A549 (cell line): Measurements from ENCODE around the gene SMIM45.
A peak's percentile ranks its signal among the peaks of the same experiment; 100 is the strongest.

Experiments used
- ATAC-seq, 2 experiments: fragments of 200-7000 bp in 1 of 2; fragments of >200 bp in 1 of 2; cut with Nextera tagmentation in 1 of 2; cut with Tn5 transposase in 1 of 2; 3 replicates each; pipeline versions ENCODE4 v1.8.0 to v1.9.1; 2018 to 2020; ENCODE audit warnings: mild to moderate bottlenecking in 1 of 2, moderate library complexity in 1 of 2
- CTCF ChIA-PET: fragments of 300-600 bp; sonication (Branson Sonifier 250); formaldehyde crosslinking; extraction: SDS; loops from one replicate; lab custom pipeline; 2021; ENCODE audit warnings: antibody characterized with exemption, inconsistent platforms; lab: Yijun Ruan, JAX
- POLR2A ChIA-PET: fragments of 350-600 bp; formaldehyde crosslinking; extraction: SDS; loops from one replicate; lab custom pipeline; 2021; ENCODE audit warnings: antibody characterized with exemption, inconsistent platforms; lab: Yijun Ruan, JAX
- DNase-seq, 2 experiments: peaks; one replicate each; pipeline versions ENCODE4 v3.0.0 to v3.0.0-alpha.2; 2011 to 2016; ENCODE audit warnings: low read depth in 1 of 2, low spot score in 1 of 2
- FAIRE-seq: peaks from 2 replicates; lab custom pipeline; 2011; peaks lifted over from hg19 to GRCh38; lab: Jason Lieb, UNC
- H3K27ac ChIP-seq, 2 experiments: fragments of >200 bp; sonication (Bioruptor Twin); formaldehyde crosslinking; 3 replicates each; pipeline ENCODE4 v1.5.1; 2016 to 2017
- H3K4me1 ChIP-seq: fragments of >200 bp; sonication (Bioruptor Twin); formaldehyde crosslinking; 3 replicates; pipeline ENCODE4 v1.6.1; 2016
- H3K4me2 ChIP-seq: fragments of >200 bp; sonication (Bioruptor Twin); formaldehyde crosslinking; 3 replicates; pipeline ENCODE4 v1.6.1; 2016
- H3K4me3 ChIP-seq: fragments of >200 bp; sonication (Bioruptor Twin); formaldehyde crosslinking; 3 replicates; pipeline ENCODE4 v1.5.1; 2016
- H3K9me3 ChIP-seq: fragments of >200 bp; sonication (Bioruptor Twin); formaldehyde crosslinking; 3 replicates; pipeline ENCODE4 v1.6.1; 2016
- CEBPB ChIP-seq, 2 experiments: fragments of >200 bp in 1 of 2; sonication (Bioruptor Twin) in 1 of 2; formaldehyde crosslinking in 1 of 2; IDR thresholded peaks; 2 replicates each; pipeline ENCODE4 v1.6.1; 2012 to 2016
- CHD4 ChIP-seq: fragments of 200-600 bp; sonication (generic); IDR thresholded peaks from 2 replicates; pipeline ENCODE4 v1.6.1; 2016; ENCODE audit warnings: antibody characterized with exemption, mild to moderate bottlenecking, borderline replicate concordance
- FOSB ChIP-seq: fragments of 250-450 bp; sonication (Bioruptor Pico); IDR thresholded peaks from 2 replicates; pipeline ENCODE4 v1.5.0; 2020; ENCODE audit warnings: mild to moderate bottlenecking, moderate library complexity
- FOXS1 ChIP-seq: fragments of 250-450 bp; sonication (Bioruptor Pico); IDR thresholded peaks from 2 replicates; pipeline ENCODE4 v1.5.0; 2020; ENCODE audit warnings: mild to moderate bottlenecking, moderate library complexity
- HDAC2 ChIP-seq: fragments of 200-600 bp; sonication (generic); IDR thresholded peaks from 2 replicates; pipeline ENCODE4 v1.6.1; 2016
- HEYL ChIP-seq: fragments of 250-450 bp; sonication (Bioruptor Pico); IDR thresholded peaks from 2 replicates; pipeline ENCODE4 v1.8.0; 2021; ENCODE audit warnings: mild to moderate bottlenecking, moderate library complexity
- HOXB13 ChIP-seq: fragments of 250-450 bp; sonication (Bioruptor Pico); IDR thresholded peaks from 2 replicates; pipeline ENCODE4 v1.5.0; 2020; ENCODE audit warnings: low read depth, mild to moderate bottlenecking, moderate library complexity
- HOXB5 ChIP-seq: fragments of 250-450 bp; sonication (Bioruptor Pico); IDR thresholded peaks from 2 replicates; pipeline ENCODE4 v1.5.0; 2020; ENCODE audit warnings: mild to moderate bottlenecking, moderate library complexity
- JUN ChIP-seq, 2 experiments: fragments of >200 bp; sonication (Bioruptor Twin); formaldehyde crosslinking; IDR thresholded peaks; 2 replicates in 1 of 2; 3 replicates in 1 of 2; pipeline ENCODE4 v1.6.1; 2016 to 2017
- KDM1A ChIP-seq: fragments of 200-600 bp; sonication (generic); IDR thresholded peaks from 2 replicates; pipeline ENCODE4 v1.6.1; 2016; ENCODE audit warnings: low read depth, mild to moderate bottlenecking
- KDM5A ChIP-seq: fragments of 200-600 bp; sonication (generic); IDR thresholded peaks from 2 replicates; pipeline ENCODE4 v1.6.1; 2016; ENCODE audit warnings: antibody characterized with exemption, mild to moderate bottlenecking
- MAZ ChIP-seq: fragments of 150-350 bp; IDR thresholded peaks from 2 replicates; pipeline ENCODE4 v1.6.1; 2014; ENCODE audit warnings: antibody characterized with exemption, low read depth, low read length, borderline replicate concordance
- MYC ChIP-seq: IDR thresholded peaks from 2 replicates; pipeline ENCODE4 v1.6.1; 2012; ENCODE audit warnings: mild to moderate bottlenecking, inconsistent platforms, low read length, improper control_type of control experiment, borderline replicate concordance
- PHF8 ChIP-seq: fragments of 200-600 bp; sonication (generic); IDR thresholded peaks from 2 replicates; pipeline ENCODE4 v1.6.1; 2016; ENCODE audit warnings: low read depth, mild to moderate bottlenecking, antibody characterized with exemption, moderate library complexity, borderline replicate concordance
- RARB ChIP-seq: fragments of 250-450 bp; sonication (Bioruptor Pico); IDR thresholded peaks from 2 replicates; pipeline ENCODE4 v1.8.0; 2021; ENCODE audit warnings: mild to moderate bottlenecking, moderate library complexity
- RFX5 ChIP-seq: fragments of 450-650 bp; IDR thresholded peaks from 2 replicates; pipeline ENCODE4 v1.7.1; 2014; ENCODE audit warnings: antibody characterized with exemption, mild to moderate bottlenecking, moderate library complexity
- SMC3 ChIP-seq: fragments of >200 bp; sonication (Bioruptor Twin); formaldehyde crosslinking; IDR thresholded peaks from 3 replicates; pipeline ENCODE4 v1.6.1; 2018; ENCODE audit warnings: inconsistent platforms
- ZC3H11A ChIP-seq: fragments of 450-650 bp; IDR thresholded peaks from 2 replicates; pipeline ENCODE4 v1.6.1; 2014; ENCODE audit warnings: antibody characterized with exemption, mild to moderate bottlenecking
- ZSCAN20 ChIP-seq: fragments of 250-450 bp; sonication (Bioruptor Pico); IDR thresholded peaks from 2 replicates; pipeline ENCODE4 v1.8.0; 2022; ENCODE audit warnings: mild to moderate bottlenecking, moderate library complexity
- WGBS: methylation state at CpG from one replicate; pipeline ENCODE4 v1.1.6; 2017; ENCODE audit errors: missing lambda C conversion rate; 5-methylcytosine and 5-hydroxymethylcytosine counted together
- TF ChIP-seq, protein P1 (sequence below): IDR thresholded peaks from 2 replicates; pipeline ENCODE4 v1.6.1; 2012
- TF ChIP-seq, protein P2 (sequence below): fragments of 150-350 bp; IDR thresholded peaks from 2 replicates; pipeline ENCODE4 v1.6.1; 2014; ENCODE audit warnings: low read depth, mild to moderate bottlenecking, low read length

Gene SMIM45

DNA sequence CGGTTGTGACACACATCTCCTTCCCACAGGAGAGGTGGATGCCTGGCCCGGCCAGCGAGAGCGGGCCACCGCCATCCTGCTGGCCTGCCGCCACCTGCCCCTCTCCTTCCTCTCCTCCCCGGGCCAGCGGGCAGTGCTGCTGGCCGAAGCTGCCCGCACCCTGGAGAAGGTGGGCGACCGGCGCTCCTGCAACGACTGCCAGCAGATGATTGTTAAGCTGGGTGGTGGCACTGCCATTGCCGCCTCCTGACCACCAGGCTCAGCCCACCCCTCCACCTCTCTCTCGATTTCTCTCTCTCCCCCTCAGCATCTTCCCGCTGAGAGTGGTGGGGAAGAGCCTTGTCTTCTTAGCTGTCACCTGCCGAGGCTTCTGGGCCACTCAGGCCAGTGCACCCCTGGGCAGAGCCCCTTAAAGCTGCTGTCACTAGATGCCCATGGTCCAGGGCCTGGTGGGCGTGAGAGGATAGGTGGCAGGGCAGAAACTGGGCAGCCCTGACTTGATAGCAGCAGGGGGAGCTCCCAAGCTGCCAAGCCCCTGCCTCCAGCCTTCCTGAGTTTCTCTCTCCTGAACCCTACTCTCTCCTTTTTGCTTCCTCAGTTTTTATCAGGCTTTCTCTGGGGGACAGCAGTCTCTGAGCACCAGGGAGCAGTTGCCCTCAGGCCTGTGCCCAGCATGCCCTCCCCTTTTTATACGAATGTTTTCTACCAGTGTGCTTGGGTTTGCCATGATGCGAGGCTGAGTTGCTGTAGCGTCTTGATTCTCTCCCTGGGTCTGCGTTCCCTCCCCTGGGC, 46.3 kb upstream of the SMIM45 start:
- ATAC-seq (peak in 1 of 2 experiments; percentile 10; a peak in 2 of 6 replicates), FAIRE-seq (no peak), DNase-seq (no peak)
- WGBS: 87% methylated on average over 13 of the region's 23 CpGs
- POLR2A ChIA-PET: no interaction called here
- no peak overlapping the region for H3K4me2 ChIP-seq
- H3K4me3 ChIP-seq: no peak overlapping the region
- H3K4me1 ChIP-seq: no peaks in the 10 kb centered on the region
- no peak overlapping the region for H3K27ac ChIP-seq
- TF ChIP-seq HEYL (no peak), HDAC2 (no peak), HOXB13 (CRISPR knock-in tag) (no peak), PHF8 (no peak), SMC3 (no peak), ZC3H11A (no peak), RFX5 (no peak), KDM1A (no peak), KDM5A (no peak), RARB (CRISPR knock-in tag) (no peak)
- TF ChIP-seq, protein P1, sequence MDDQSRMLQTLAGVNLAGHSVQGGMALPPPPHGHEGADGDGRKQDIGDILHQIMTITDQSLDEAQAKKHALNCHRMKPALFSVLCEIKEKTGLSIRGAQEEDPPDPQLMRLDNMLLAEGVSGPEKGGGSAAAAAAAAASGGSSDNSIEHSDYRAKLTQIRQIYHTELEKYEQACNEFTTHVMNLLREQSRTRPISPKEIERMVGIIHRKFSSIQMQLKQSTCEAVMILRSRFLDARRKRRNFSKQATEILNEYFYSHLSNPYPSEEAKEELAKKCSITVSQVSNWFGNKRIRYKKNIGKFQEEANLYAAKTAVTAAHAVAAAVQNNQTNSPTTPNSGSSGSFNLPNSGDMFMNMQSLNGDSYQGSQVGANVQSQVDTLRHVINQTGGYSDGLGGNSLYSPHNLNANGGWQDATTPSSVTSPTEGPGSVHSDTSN: no peak
- TF ChIP-seq, all 56 proteins: peak for 0
- CTCF ChIA-PET: interaction anchor here (1.2 kb wide), 1 partner anchor 209 kb away, joined by 3 read pairs; no protein-coding TSS in a partner anchor
- no peaks in the 10 kb centered on the region for H3K9me3 ChIP-seq

DNA sequence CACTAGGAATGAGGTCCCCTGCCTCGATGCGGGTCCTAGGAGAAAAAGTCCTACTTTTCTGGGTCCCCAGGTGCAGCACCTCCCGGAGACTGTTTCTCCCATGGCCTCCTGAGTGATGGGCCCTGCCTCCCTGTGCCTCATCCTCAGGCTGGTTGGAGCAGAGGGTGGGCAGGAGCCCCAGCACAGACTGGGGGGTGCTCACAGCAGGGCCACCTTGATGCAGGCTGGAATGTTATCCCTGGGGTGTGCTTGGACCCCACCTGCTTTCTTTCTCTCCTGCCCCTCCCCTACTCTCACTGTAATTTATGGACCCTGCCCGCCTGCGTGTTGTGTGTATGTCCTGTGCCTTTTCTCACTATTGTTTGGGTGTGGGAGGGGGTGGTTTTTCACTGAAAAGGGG, 45.1 kb upstream of the SMIM45 start:
- TF ChIP-seq MAZ: no peak
- TF ChIP-seq ZSCAN20: no peak
- TF ChIP-seq, all 56 proteins: peak for 0
- WGBS: 95% methylated on average over 4 of the region's 5 CpGs
- POLR2A ChIA-PET: no interaction called here
- Histone ChIP-seq H3K4me2 (no peak overlapping the region), H3K4me3 (no peak overlapping the region), H3K4me1 (no peaks in the 10 kb centered on the region), H3K9me3 (no peaks in the 10 kb centered on the region), H3K27ac (no peak overlapping the region)
- ATAC-seq (no peak), FAIRE-seq (no peak), DNase-seq (no peak)
- CTCF ChIA-PET: interaction anchor here (0.7 kb wide), 1 partner anchor 34 kb away, joined by 3 read pairs; no protein-coding TSS in a partner anchor

DNA sequence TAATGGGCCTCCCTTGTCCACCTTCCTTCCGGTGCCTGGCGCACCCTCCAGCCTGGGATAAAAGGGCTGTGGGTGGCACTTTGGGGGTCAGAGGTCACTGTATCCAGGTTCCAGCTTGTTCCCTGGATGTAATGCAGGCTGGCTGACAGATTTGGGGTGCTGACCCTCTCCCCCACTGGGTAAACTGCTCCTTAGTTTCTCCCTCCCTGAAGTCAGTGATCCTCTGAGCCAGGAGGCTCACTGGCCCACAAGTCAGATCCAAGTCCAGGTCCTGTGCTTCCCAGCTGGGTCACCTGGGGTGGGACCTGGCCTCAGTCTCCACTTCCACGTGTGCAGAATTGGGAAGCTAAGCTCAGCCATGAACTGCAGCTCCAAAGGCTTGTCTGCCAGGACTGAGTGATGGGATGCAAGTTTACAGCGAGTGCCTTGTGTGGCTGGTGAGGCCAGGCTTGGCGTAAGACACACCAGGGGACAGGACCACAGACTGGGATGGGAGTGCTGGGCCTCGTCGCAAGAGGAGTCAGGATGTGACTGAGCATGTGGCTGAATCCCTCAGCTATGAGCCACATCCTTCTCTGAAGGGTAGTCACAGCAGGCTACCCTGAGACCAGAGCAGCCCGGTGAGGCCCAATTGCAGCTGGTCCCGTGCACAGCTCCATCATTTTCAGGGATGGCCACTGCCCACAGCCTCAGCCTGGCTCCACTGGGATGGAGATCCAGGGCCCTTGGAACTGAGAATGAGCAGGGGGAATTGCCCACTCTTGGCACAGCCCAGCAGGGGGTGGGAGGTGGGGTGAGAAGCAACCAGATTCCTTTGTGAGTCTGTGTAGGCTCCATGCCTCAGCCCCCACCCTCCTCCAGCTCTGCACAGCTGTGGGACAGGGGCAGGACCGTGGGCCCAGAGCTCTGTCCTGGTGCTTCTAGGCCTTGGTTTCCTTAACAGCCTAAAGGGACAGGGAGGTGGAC, 44.2 kb upstream of the SMIM45 start:
- Histone ChIP-seq H3K4me1 (no peaks in the 10 kb centered on the region), H3K4me2 (no peak overlapping the region), H3K27ac (no peak overlapping the region), H3K9me3 (no peaks in the 10 kb centered on the region), H3K4me3 (no peak overlapping the region)
- DNase-seq: no peak
- 67% methylated on average over 5 of the region's 10 CpGs for WGBS
- POLR2A ChIA-PET: no interaction called here
- CTCF ChIA-PET: interaction anchor here (0.5 to 2.0 kb wide), 4 partner anchors 8 to 193 kb away, joined by 3 to 11 read pairs (median 4); partner anchors contain the start of gene TNFRSF13C
- FAIRE-seq: no peak
- peak; percentile 17; a peak in 4 of 6 replicates for ATAC-seq
- TF ChIP-seq HOXB5 (CRISPR knock-in tag): no peak
- no peak for TF ChIP-seq MYC
- no peak for TF ChIP-seq CEBPB (IDR thresholded peaks at IDR 0.05)
- no peak for TF ChIP-seq FOXS1 (CRISPR knock-in tag)
- TF ChIP-seq CHD4: no peak
- TF ChIP-seq, protein P2, sequence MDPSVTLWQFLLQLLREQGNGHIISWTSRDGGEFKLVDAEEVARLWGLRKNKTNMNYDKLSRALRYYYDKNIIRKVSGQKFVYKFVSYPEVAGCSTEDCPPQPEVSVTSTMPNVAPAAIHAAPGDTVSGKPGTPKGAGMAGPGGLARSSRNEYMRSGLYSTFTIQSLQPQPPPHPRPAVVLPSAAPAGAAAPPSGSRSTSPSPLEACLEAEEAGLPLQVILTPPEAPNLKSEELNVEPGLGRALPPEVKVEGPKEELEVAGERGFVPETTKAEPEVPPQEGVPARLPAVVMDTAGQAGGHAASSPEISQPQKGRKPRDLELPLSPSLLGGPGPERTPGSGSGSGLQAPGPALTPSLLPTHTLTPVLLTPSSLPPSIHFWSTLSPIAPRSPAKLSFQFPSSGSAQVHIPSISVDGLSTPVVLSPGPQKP: no peak
- TF ChIP-seq FOSB (CRISPR knock-in tag): no peak
- TF ChIP-seq JUN (IDR thresholded peaks at IDR 0.05): no peak
